Neural cell (in vitro differentiated cells): ENCODE measurements around the gene RETN. TPM values are rescaled to one million over a fixed set of nuclear protein-coding genes. Genes with fewer than 3 reads are reported as not detected.
A peak's percentile ranks its signal among the peaks of the same experiment; 100 is the strongest.

Experiments
- H2AFZ ChIP-seq: fragments of 200-600, 300-800 bp; sonication (generic), shearing (Covaris generic); 2 replicates; pipeline ENCODE4 v1.6.0; 2014; ENCODE audit warnings: low read depth, mild to moderate bottlenecking, antibody characterized with exemption, low read length, moderate library complexity
- H3F3A ChIP-seq: fragments of 200-600 bp; shearing (Covaris generic); 2 replicates; pipeline ENCODE4 v1.6.1; 2016; ENCODE audit warnings: mild to moderate bottlenecking, moderate library complexity, mixed read lengths, antibody characterized with exemption, low read length; ENCODE audit not compliant: insufficient read depth, poor library complexity, severe bottlenecking
- H3K27ac ChIP-seq: fragments of 200-600, 300-800 bp; sonication (generic), shearing (Covaris generic); 2 replicates; pipeline ENCODE4 v1.5.1; 2014; ENCODE audit warnings: mild to moderate bottlenecking, low read length, moderate library complexity
- H3K27me3 ChIP-seq: fragments of 300-800, 200-600 bp; sonication (generic), shearing (Covaris generic); 2 replicates; pipeline ENCODE4 v1.6.0; 2014; ENCODE audit warnings: mild to moderate bottlenecking, low read depth, low read length, moderate library complexity; ENCODE audit not compliant: insufficient read depth
- H3K36me3 ChIP-seq: fragments of 300-800, 200-600 bp; sonication (generic), shearing (Covaris generic); 2 replicates; pipeline ENCODE4 v1.5.1; 2014; ENCODE audit warnings: mild to moderate bottlenecking, antibody characterized with exemption, low read length, moderate library complexity; ENCODE audit not compliant: insufficient read depth
- H3K4me2 ChIP-seq: fragments of 300-800, 200-600 bp; sonication (generic), shearing (Covaris generic); 2 replicates; pipeline ENCODE4 v1.6.0; 2014; ENCODE audit warnings: mild to moderate bottlenecking, low read length
- H3K4me3 ChIP-seq: fragments of 300-800, 200-600 bp; sonication (generic), shearing (Covaris generic); 2 replicates; pipeline ENCODE4 v1.5.1; 2014; ENCODE audit warnings: mild to moderate bottlenecking, low read length, moderate library complexity
- H3K79me2 ChIP-seq: fragments of 200-600 bp; shearing (Covaris generic); replicated peaks from 2 replicates; pipeline ENCODE4 v1.6.0; 2014; ENCODE audit warnings: mild to moderate bottlenecking, low read length, moderate library complexity; ENCODE audit not compliant: insufficient read depth
- H3K9ac ChIP-seq: fragments of 300-800, 200-600 bp; sonication (generic), shearing (Covaris generic); 2 replicates; pipeline ENCODE4 v1.6.1; 2016; ENCODE audit warnings: mild to moderate bottlenecking, low read length, mixed read lengths
- H3K9me2 ChIP-seq: fragments of 200-600 bp; shearing (Covaris generic); 2 replicates; pipeline ENCODE4 v1.6.1; 2016; ENCODE audit warnings: mild to moderate bottlenecking, low read length, mixed read lengths; ENCODE audit not compliant: insufficient read depth
- H3K9me3 ChIP-seq: fragments of 200-600, 300-800 bp; sonication (generic), shearing (Covaris generic); 2 replicates; pipeline ENCODE4 v1.6.1; 2016; ENCODE audit warnings: mild to moderate bottlenecking, mixed run types, low read length, moderate library complexity, mixed read lengths
- H4K20me1 ChIP-seq: fragments of 200-600 bp; shearing (Covaris generic); 2 replicates; pipeline ENCODE4 v1.6.1; 2016; ENCODE audit warnings: mild to moderate bottlenecking, mixed run types; ENCODE audit not compliant: insufficient read depth
- CTCF ChIP-seq: fragments of 450-650 bp; IDR thresholded peaks from 2 replicates; pipeline ENCODE4 v1.5.1; 2014; ENCODE audit warnings: antibody characterized with exemption, mild to moderate bottlenecking, moderate library complexity; ENCODE audit not compliant: poor library complexity, severe bottlenecking
- EP300 ChIP-seq: fragments of 450-650 bp; conservative IDR thresholded peaks from 2 replicates; pipeline ENCODE4 v1.6.1; 2014; ENCODE audit warnings: antibody characterized with exemption, mild to moderate bottlenecking, moderate library complexity; ENCODE audit not compliant: poor library complexity, severe bottlenecking
- EZH2 ChIP-seq: fragments of 200-600, 300-800 bp; shearing (Covaris generic), sonication (generic); IDR thresholded peaks from 2 replicates; pipeline ENCODE4 v1.6.1; 2014; ENCODE audit warnings: antibody characterized with exemption, low read length, borderline replicate concordance, mild to moderate bottlenecking; ENCODE audit not compliant: insufficient read depth, poor library complexity, severe bottlenecking
- MXI1 ChIP-seq: fragments of 450-650 bp; conservative IDR thresholded peaks from 2 replicates; pipeline ENCODE4 v1.6.1; 2014; ENCODE audit warnings: antibody characterized with exemption, mild to moderate bottlenecking; ENCODE audit not compliant: poor library complexity, severe bottlenecking
- POLR2AphosphoS5 ChIP-seq: IDR thresholded peaks from 2 replicates; pipeline ENCODE4 v1.6.1; 2012
- RAD21 ChIP-seq: fragments of 450-650 bp; conservative IDR thresholded peaks from 2 replicates; pipeline ENCODE4 v1.6.1; 2014; ENCODE audit warnings: antibody characterized with exemption, mild to moderate bottlenecking, moderate library complexity
- REST ChIP-seq: IDR thresholded peaks from 2 replicates; pipeline ENCODE4 v1.6.1; 2012; ENCODE audit warnings: borderline replicate concordance
- SMC3 ChIP-seq: fragments of 450-650 bp; conservative IDR thresholded peaks from 2 replicates; pipeline ENCODE4 v1.6.1; 2014; ENCODE audit warnings: antibody characterized with exemption, mild to moderate bottlenecking, moderate library complexity; ENCODE audit not compliant: poor library complexity
- TAF1 ChIP-seq: IDR thresholded peaks from 2 replicates; pipeline ENCODE4 v1.6.1; 2012; ENCODE audit warnings: low read depth
- polyA plus RNA-seq: library from polyadenylated mRNA; depleted of rRNA; stranded (reverse); fragments of >200 nt; gene quantifications from 2 replicates; pipeline ENCODE4 v1.2.3, GENCODE V29; 2014

RETN gene
- polyA plus RNA-seq, 1 donor from 2014 or later: not detected

GRCh38 chr19:7669641-7670040 lies 792 bp downstream of the RETN start:
- Histone ChIP-seq H4K20me1 (no peaks in the 10 kb centered on the region), H3K4me3 (no peak overlapping the region), H3K27me3 (peaks cover 13% of the 10 kb centered on the region), H3K79me2 (no peaks in the 10 kb centered on the region), H3K9me2 (no peaks in the 10 kb centered on the region), H3F3A (no peaks in the 10 kb centered on the region), H3K9me3 (no peaks in the 10 kb centered on the region), H3K9ac (no peak overlapping the region), H3K4me2 (no peak overlapping the region), H2AFZ (no peak overlapping the region), H3K27ac (no peak overlapping the region), H3K36me3 (no peaks in the 10 kb centered on the region)
- TF ChIP-seq EZH2 (no peak), RAD21 (no peak), EP300 (no peak), SMC3 (no peak), REST (no peak), POLR2AphosphoS5 (no peak), CTCF (no peak), MXI1 (no peak), TAF1 (no peak)

- Histone ChIP-seq H4K20me1 (no peaks in the 10 kb centered on the region), H3K9me3 (no peaks in the 10 kb centered on the region), H3K36me3 (no peaks in the 10 kb centered on the region), H3K4me2 (no peak overlapping the region), H3K79me2 (no peaks in the 10 kb centered on the region), H3K9me2 (no peaks in the 10 kb centered on the region), H3K4me3 (peak overlapping the region; percentile 54), H3F3A (no peaks in the 10 kb centered on the region), H3K9ac (no peak overlapping the region), H2AFZ (no peak overlapping the region), H3K27ac (no peak overlapping the region), H3K27me3 (peaks cover 13% of the 10 kb centered on the region)
- TF ChIP-seq CTCF (no peak), SMC3 (no peak), POLR2AphosphoS5 (no peak), RAD21 (no peak), REST (no peak), EZH2 (no peak), EP300 (no peak), MXI1 (no peak), TAF1 (no peak)
Observed at GRCh38 chr19:7670150-7670783, 1.4 kb downstream of the RETN start.
